H1 (cell line): ENCODE results near the gene CERS1.

Source experiments
- EZH2 ChIP-seq: fragments of 200-600 bp; sonication (generic); IDR thresholded peaks from 2 replicates; pipeline ENCODE4 v1.7.1; 2012; ENCODE audit warnings: low read depth, mild to moderate bottlenecking, moderate library complexity, low read length, inconsistent platforms; ENCODE audit not compliant: severe bottlenecking
- HDAC6 ChIP-seq: IDR thresholded peaks from one replicate; pipeline ENCODE4 v1.7.1; 2012; ENCODE audit warnings: low read depth, mild to moderate bottlenecking, inconsistent platforms, low read length, moderate library complexity
- POLR2AphosphoS5 ChIP-seq: IDR thresholded peaks from 2 replicates; pipeline ENCODE4 v1.6.1; 2011; ENCODE audit warnings: low read depth, low read length
- RAD21 ChIP-seq, 2 experiments: IDR thresholded peaks in 1 of 2; conservative IDR thresholded peaks in 1 of 2; 2 replicates each; pipeline ENCODE4 v1.6.1; 2011; ENCODE audit warnings: low read depth in 2 of 2, low read length in 2 of 2, improper control_type of control experiment in 1 of 2, inconsistent platforms in 1 of 2, mild to moderate bottlenecking in 1 of 2, moderate library complexity in 1 of 2
- YY1 ChIP-seq: IDR thresholded peaks from 2 replicates; pipeline ENCODE4 v1.6.1; 2011; ENCODE audit warnings: low read depth, mild to moderate bottlenecking, low read length
- TF ChIP-seq, protein P1 (sequence below), 3 experiments: IDR thresholded peaks; 1 replicate in 2 of 3; 2 replicates in 1 of 3; pipeline versions ENCODE4 v1.5.1 to v1.6.1; 2011; ENCODE audit warnings: low read length in 3 of 3, mild to moderate bottlenecking in 3 of 3, inconsistent platforms in 2 of 3, low read depth in 1 of 3, moderate library complexity in 1 of 3; ENCODE audit not compliant: insufficient read depth in 1 of 3; ENCODE audit errors: control extremely low read depth in 1 of 3

DNA sequence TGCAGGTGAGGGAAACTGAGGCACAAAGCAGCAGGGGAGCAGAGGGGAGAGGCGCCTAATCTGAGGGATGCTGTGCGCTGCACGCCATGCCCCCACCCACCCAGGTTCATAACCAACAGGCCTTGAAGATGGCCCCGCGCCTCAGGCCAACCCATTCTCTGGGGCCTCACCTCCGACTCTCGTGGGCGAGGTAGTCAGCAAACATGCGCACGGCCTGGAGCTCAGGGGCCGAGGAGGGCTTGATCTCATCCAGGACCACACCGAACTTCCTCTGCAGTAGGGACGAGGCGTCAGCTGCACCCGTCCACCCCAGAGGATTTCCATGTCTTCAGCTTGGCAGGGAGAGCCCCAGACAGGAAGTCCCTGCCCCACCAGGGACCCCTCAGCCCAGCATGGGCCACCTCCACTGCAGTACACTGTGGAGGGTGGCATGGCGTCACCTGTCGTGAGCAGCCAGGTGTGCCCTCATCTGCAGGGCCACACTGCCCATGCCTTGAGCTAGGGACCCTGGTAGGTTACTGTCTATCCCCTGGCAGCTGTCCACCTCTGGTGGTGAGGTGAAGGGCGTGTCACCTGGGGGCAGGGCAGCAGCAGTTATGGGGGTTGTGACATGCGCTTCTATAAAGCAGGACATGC lies 15.0 kb upstream of the CERS1 start:
- no peak for TF ChIP-seq YY1
- TF ChIP-seq EZH2 = no peak
- TF ChIP-seq, protein P1, sequence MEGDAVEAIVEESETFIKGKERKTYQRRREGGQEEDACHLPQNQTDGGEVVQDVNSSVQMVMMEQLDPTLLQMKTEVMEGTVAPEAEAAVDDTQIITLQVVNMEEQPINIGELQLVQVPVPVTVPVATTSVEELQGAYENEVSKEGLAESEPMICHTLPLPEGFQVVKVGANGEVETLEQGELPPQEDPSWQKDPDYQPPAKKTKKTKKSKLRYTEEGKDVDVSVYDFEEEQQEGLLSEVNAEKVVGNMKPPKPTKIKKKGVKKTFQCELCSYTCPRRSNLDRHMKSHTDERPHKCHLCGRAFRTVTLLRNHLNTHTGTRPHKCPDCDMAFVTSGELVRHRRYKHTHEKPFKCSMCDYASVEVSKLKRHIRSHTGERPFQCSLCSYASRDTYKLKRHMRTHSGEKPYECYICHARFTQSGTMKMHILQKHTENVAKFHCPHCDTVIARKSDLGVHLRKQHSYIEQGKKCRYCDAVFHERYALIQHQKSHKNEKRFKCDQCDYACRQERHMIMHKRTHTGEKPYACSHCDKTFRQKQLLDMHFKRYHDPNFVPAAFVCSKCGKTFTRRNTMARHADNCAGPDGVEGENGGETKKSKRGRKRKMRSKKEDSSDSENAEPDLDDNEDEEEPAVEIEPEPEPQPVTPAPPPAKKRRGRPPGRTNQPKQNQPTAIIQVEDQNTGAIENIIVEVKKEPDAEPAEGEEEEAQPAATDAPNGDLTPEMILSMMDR (IDR thresholded peaks at IDR 0.05; ENCODE audit: control extremely low read depth in 1 of 3, insufficient read depth in 1 of 3, low read depth in 1 of 3, low read length in 3 of 3) = no peak
- no peak for TF ChIP-seq RAD21 (IDR thresholded peaks at IDR 0.05 in 1 of 2, conservative IDR thresholded peaks at IDR 0.05 in 1 of 2; ENCODE audit: low read depth in 2 of 2, low read length in 2 of 2)
- no peak for TF ChIP-seq HDAC6
- TF ChIP-seq POLR2AphosphoS5 = no peak
